Esophagus mucosa (tissue), 1 donor: ENCODE results near the gene LRRC45. TPM values are rescaled to one million over a fixed set of nuclear protein-coding genes. Genes with fewer than 3 reads are reported as not detected.

Experiments
- ATAC-seq: fragments of 200-7000 bp; cut with Tn5 transposase; one replicate; pipeline ENCODE4 v1.9.1; 2020
- total RNA-seq: library from RNA; stranded (reverse); gene quantifications from one replicate; pipeline ENCODE4 v1.2.4, GENCODE V29; 2023
- donor health status: DM: yes; HTN: yes; CAD: no.

Gene LRRC45
- total RNA-seq, 1 donor from 2014 or later: 8.4 TPM

GRCh38 chr17:82053130-82053529 lies 30.0 kb downstream of the LRRC45 start:
- no peak for ATAC-seq

- no peak for ATAC-seq
Measured at GRCh38 chr17:82053556-82054263, 30.6 kb downstream of the LRRC45 start.

GRCh38 chr17:82054351-82055022 lies 31.4 kb downstream of the LRRC45 start:
- ATAC-seq: no peak

GRCh38 chr17:82055023-82055964 lies 32.2 kb downstream of the LRRC45 start:
- ATAC-seq: no peak

- no peak for ATAC-seq
Measured at GRCh38 chr17:82055965-82056728, 33.0 kb downstream of the LRRC45 start.

GRCh38 chr17:82056729-82057621 lies 33.9 kb downstream of the LRRC45 start:
- ATAC-seq: no peak

- ATAC-seq: no peak
Measured at GRCh38 chr17:82058230-82058854, 35.2 kb downstream of the LRRC45 start.

GRCh38 chr17:82058855-82059249 lies 35.7 kb downstream of the LRRC45 start:
- no peak for ATAC-seq

- ATAC-seq: no peak
Measured at GRCh38 chr17:82059272-82060000, 36.3 kb downstream of the LRRC45 start.

- no peak for ATAC-seq
Measured at GRCh38 chr17:82060001-82060380, 36.9 kb downstream of the LRRC45 start.

GRCh38 chr17:82060614-82061013 lies 37.5 kb downstream of the LRRC45 start:
- no peak for ATAC-seq

GRCh38 chr17:82061047-82061925 lies 38.2 kb downstream of the LRRC45 start:
- ATAC-seq: no peak

- ATAC-seq: no peak
Measured at GRCh38 chr17:82062076-82062983, 39.2 kb downstream of the LRRC45 start.

- no peak for ATAC-seq
Measured at GRCh38 chr17:82062984-82063368, 39.9 kb downstream of the LRRC45 start.

- ATAC-seq: peak; percentile 2
Measured at GRCh38 chr17:82063424-82064415, 40.6 kb downstream of the LRRC45 start.

GRCh38 chr17:82064433-82065192 lies 41.5 kb downstream of the LRRC45 start:
- ATAC-seq: peak; percentile 69
